Measurements from ENCODE around the gene IL4R.
A peak's percentile ranks its signal among the peaks of the same experiment; 100 is the strongest.

IL4R gene

GRCh38 chr16:27363246-27363632 lies 49.5 kb downstream of the IL4R start:
- no peak for DNase-seq

- no peak for DNase-seq
Observed at GRCh38 chr16:27363797-27364196, 50.0 kb downstream of the IL4R start.

DNA sequence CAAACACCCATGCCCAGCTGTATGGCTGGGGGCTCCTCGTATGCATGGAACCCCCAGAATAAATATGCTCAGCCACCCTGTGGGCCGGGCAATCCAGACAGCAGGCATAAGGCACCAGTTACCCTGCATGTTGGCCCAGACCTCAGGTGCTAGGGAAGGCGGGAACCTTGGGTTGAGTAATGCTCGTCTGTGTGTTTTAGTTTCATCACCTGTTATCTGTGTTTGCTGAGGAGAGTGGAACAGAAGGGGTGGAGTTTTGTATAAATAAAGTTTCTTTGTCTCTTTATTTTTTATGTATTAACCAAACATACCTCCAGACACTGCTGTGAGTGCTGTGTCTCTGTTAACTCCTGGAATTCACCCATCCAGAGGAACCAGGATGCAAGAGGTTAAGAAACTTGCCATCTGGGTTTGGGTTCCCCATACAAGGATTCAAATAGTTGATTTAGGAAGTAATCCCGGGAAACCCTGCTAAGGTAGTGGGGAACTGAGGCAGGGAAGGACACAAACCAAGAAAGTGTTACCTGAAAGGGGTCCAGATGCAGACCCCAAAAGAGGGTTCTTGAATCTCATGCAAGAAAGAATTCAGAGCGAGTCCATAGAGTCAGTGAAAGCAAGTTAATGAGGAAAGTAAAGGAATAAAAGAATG lies 50.8 kb downstream of the IL4R start:
- no peak for DNase-seq

DNA sequence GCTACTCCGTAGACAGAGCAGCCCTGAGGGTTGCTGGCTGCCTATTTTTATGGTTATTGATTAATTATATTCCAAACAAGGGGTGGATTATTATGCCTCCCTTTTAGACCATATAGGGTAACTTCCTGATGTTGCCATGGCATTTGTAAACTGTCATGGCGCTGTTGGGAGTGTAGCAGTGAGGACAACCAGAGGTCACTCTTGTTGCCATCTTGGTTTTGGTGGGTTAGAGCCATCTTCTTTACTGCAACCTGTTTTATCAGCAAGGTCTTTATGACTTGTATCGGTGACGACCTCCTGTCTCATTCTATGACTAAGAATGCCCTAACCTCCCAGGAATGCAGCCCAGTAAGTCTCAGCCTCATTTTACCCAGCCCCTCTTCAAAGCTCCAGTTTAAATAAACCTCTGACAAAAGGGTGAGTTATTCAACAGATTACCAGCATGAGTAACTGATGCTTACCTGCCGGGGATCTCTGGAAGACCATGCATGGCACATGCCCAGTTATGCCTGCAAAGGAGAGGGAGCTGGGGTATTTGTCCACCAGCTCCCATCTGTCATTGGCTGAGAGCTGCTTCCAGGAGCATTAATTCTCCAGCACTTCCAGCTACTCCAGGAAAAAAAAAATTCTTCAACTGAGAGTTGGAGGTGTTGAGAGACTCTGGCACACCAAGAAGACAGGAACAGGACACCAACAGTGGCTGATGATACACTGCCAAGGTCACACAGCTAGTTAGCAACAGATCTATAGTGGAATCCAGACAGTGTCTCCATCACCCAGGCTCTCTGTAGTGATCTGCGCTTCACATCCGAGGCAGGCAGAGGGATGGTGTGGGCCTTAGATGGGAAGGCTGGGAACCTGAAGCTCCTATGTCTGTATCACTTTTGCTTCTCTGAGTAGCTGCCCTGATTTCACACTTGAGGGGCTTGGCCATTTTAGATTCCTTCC lies 51.6 kb downstream of the IL4R start:
- peak; percentile 71 for DNase-seq

GRCh38 chr16:27366687-27367460 lies 53.1 kb downstream of the IL4R start:
- no peak for DNase-seq

DNA sequence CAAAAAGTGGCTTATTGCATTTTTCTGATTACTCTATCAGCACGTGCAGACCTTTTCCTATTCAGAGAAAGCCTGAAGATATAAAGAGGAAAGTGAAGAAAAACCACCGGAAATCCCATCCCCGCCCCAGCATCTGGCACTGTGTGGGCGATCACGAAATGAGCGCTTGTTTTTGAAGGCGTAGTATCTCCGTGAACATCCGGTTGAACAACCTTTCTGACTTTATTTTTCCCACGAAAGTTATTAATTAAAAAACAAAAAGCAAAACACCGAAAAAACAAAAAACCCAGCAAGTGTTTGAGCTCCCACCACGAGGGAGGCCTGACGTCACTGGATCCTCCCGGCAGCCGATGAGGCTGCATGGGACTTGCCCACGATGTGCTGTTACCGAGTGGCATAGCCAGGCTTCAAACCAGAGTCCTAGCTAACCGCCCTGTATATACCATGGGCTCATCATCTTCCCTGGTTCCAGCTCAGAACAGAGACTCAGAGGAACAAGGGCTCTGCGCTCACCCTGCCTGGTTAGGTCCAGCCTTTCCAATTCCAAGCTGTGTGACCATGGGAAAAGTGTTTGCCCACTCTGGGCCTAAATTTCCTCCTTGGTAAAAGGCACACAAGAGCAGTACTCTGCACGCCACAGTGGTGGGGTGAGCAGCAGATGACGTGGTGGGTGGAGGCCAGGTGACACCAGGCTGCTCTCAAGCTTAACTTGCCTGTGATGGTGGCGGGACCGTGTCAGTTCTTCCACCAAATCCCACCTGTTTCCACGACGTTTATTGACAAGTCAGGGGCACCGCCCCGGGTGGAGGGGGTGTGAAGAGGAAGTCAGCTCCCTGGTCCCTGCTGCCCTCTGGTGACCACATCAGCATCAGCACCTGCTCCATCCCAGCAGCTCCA lies 53.9 kb downstream of the IL4R start:
- peak; percentile 68 for DNase-seq

GRCh38 chr16:27368358-27368722 lies 54.6 kb downstream of the IL4R start:
- DNase-seq: no peak

DNA sequence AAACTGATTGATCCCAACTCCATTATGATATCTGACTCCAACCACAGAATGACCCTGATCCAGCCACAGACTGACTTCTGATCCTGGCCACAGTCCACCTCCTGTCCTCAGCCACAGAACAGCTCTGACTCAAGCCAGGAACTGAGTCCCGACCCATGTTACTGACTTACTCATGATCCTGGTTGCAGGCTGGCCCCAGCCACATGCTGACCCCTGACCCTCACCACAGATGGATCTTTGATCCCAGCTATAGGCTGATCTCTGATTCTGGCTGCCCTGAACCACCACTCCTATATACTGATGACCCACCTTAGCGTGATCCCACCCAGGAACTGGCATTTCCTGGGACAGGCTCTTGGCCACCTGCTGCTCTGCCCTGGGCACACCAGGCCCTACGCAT lies 56.0 kb downstream of the IL4R start:
- no peak for DNase-seq

- DNase-seq: no peak
Observed at GRCh38 chr16:27370318-27370717, 56.5 kb downstream of the IL4R start.

GRCh38 chr16:27373312-27373711 lies 59.5 kb downstream of the IL4R start:
- DNase-seq: no peak

DNA sequence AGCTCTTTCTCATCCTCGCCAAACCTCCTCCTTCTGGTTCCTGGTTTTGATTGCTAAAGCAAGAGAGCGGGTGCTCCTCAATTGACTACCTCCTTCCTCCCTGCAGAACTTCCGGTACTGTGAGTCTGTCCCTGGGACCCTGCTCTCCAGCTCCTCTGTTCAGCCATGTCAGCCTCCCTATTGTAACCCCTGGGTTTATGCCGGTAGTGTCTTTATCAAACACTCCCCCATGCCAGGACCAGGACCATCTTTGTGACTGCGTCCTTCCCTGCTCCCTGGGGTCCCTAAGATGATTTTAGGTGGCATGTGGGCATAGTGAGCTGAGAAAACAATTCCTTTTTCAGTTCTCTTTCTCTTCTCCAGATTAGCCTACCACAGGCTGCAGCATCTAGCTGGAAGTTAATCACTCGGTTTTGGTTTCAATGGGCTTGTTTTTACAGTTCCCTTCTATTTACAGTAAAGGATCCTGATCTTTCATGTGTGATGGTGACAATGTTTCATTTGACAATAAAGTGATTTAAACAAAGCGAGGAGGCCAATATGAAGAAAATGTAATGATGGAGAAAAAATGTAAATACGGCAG lies 60.5 kb downstream of the IL4R start:
- DNase-seq: no peak

DNA sequence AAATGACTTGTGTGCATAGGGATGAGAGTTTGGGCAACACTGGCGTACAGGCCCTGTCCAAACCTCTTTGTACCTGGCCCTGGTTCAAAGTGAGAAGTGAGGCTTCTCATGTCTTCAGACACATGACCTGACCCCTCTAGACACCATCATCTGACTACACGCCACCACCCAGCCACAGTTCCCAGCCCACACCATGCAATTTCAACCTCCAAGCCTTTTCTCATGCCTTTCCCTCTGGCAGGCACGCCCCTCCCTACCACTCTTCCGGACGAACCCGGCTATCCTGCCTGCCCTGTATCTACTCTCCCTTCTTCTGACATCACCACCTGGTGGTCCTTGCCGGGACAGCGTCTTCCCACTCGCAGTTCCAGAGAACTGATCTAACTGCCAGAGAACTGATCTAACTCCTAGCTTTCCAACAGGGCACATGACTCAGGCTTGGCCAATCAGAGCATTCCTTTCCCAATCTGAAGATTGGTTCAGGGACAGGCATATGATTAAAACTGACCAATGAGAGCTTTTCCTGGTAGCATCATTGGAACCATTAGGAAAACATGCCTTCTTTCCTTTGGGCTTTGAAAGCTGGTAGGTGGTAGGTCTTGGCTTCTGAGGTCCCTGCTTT lies 61.1 kb downstream of the IL4R start:
- peak; percentile 84 for DNase-seq

DNA sequence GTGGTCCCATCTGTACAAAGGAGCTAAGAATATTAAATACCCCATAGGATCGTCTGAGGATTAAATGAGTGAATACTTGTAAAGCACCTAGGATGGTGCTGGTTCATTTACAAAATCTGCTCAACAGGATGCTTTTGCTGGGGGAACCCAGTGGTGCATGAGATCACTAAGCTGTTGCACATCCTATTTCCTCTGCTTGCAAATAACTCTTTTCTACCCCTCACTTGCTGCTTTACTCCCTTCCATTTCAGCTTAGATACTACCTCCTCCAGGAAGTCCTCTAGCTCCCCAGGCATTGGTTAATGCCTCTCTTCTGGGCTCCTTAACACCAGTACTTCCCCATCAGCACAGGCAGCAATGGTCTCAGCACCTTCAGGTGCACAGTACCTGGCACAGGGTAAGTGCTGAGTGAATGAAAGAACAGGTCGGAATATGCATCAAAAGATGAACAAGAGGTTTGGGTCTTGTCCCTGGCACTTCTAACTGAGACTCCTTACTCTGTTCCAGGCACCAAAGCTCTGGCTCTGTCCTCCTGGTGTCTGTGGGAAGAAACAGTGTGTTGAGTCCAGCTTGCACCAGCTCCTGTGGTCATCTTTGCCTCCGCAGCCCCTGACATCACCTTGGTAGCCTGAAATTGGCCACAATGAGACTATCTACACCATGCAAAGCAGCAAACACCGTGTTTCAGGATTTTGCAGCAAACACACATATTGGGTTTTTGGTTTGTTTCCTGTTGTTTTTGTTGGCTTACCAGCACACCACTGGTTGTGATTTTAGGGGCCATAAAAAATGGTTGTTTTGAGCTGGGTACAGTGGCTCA lies 64.1 kb downstream of the IL4R start:
- no peak for DNase-seq

DNA sequence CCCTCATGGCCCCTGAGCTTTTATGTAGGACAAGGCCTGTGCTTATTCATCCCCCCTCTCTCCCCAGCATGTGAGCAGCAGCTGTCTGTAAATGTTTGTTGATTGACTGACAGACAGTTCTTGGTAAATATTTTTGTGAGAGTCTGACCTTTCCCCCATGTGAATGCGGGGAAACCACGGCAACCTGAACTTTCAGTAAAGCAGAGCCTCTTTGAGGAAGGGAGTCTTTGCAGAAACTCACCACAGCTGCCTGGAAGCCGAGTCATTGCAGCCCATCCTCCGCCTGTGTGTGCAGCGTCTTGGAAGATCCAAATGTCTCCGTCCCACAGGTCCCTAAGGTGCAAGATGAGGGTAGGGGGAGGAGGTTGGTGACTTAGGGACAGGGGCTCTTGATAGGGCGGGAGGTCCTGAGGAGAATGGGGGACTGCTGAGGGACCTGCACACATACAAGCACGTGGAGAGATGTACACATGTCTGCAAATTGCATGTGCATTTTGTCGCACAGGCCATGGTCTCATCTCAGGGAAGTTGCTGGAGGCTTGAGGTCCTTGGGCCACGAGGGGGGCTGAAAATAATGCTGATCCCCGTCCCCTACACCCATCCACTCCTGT lies 65.2 kb downstream of the IL4R start:
- peak; percentile 41 for DNase-seq

GRCh38 chr16:27379919-27380318 lies 66.1 kb downstream of the IL4R start:
- DNase-seq: no peak

- DNase-seq: no peak
Observed at GRCh38 chr16:27381236-27381635, 67.5 kb downstream of the IL4R start.

GRCh38 chr16:27381974-27382855 lies 68.4 kb downstream of the IL4R start:
- no peak for DNase-seq

DNA sequence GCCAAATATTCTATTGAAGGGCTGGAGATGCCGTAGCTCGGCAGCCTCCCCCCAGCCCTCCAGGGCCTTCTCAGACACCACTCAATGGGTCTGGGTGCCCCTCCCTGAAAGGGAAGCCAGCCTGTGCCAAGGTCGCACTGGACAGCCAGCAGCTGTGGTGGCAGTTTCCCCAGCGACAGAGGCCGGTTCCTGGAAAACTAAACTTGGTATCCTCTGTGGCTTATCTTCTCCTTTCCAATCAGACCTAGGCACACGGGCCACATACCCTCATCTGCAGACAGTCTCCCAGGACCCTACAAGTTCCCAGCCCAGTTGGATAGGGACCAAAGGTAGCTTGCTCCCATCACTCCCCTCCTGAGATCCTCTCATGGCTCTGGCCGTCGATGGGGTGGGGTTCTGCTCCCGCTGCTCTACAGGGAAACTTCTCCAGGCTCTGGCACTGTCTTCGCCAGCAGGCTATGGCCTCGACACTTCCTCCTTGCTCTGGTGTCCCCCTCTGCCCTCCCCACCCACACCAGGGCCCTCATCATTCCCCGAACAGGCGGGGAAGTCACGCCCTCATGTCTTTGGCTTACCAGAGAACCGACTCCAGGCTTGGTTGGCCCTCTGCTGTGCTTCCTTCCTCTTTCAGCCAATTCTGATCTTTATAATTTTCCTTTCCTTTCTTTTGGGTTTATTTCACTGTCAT lies 69.9 kb downstream of the IL4R start:
- DNase-seq: no peak

DNA sequence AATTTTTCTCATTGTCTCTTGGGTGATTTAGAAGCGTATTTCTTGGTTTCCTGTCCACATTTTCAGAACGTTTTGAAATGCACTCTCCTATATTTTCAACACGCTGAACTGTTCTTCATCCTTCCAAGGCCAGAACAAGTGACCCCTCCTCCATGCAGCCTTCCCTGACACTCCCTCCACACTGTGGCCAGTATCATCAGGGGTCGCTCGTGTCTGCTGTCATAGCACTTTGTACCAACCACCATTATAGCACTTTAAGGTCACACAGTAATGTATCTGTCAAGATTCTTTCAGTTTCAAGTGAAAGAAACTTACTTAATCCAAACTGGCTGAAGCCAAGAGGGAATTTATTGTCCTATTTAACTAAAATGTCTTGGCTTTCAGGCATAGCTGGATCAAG lies 70.7 kb downstream of the IL4R start:
- no peak for DNase-seq
